Liver (tissue), 9 donors: ENCODE results near the gene HIPK2. TPM values are rescaled to one million over a fixed set of nuclear protein-coding genes. Genes with fewer than 3 reads are reported as not detected.

Experiments
- DNase-seq: peaks from one replicate; pipeline ENCODE4 v3.0.0-alpha.2; 2017; ENCODE audit warnings: low spot score
- H3K27ac ChIP-seq, 2 donors: one replicate each; pipeline ENCODE4 v1.7.0; 2013; ENCODE audit warnings: inconsistent platforms in 2 of 2, low read length in 2 of 2, control low read depth in 1 of 2, low read depth in 1 of 2, mild to moderate bottlenecking in 1 of 2
- H3K27me3 ChIP-seq, 4 donors: one replicate each; pipeline versions ENCODE4 v1.6.1 to v1.7.0; 2013; ENCODE audit warnings: low read length in 3 of 4, inconsistent platforms in 1 of 4, mild to moderate bottlenecking in 1 of 4, moderate library complexity in 1 of 4; ENCODE audit not compliant: control insufficient read depth in 4 of 4, insufficient read depth in 4 of 4
- H3K36me3 ChIP-seq, 4 donors: one replicate each; pipeline versions ENCODE4 v1.6.1 to v1.7.0; 2013; ENCODE audit warnings: low read length in 3 of 4, mild to moderate bottlenecking in 3 of 4, low read depth in 1 of 4, moderate library complexity in 1 of 4; ENCODE audit not compliant: control insufficient read depth in 4 of 4, insufficient read depth in 3 of 4
- H3K4me1 ChIP-seq, 4 donors: one replicate each; pipeline versions ENCODE4 v1.6.1 to v1.7.0; 2013; ENCODE audit warnings: low read length in 3 of 4, mild to moderate bottlenecking in 3 of 4, moderate library complexity in 1 of 4; ENCODE audit not compliant: control insufficient read depth in 4 of 4, insufficient read depth in 4 of 4
- H3K4me3 ChIP-seq, 3 donors: one replicate each; pipeline versions ENCODE4 v1.6.1 to v1.7.0; 2013; ENCODE audit warnings: low read length in 3 of 3, control low read depth in 1 of 3, low read depth in 1 of 3, mild to moderate bottlenecking in 1 of 3
- H3K9ac ChIP-seq, 2 donors: one replicate each; pipeline ENCODE4 v1.7.0; 2013; ENCODE audit warnings: low read length in 2 of 2, mild to moderate bottlenecking in 2 of 2, moderate library complexity in 2 of 2, control low read depth in 1 of 2, low read depth in 1 of 2
- H3K9me3 ChIP-seq, 4 donors: one replicate each; pipeline versions ENCODE4 v1.6.1 to v1.7.0; 2013; ENCODE audit warnings: low read length in 3 of 4; ENCODE audit not compliant: control insufficient read depth in 4 of 4
- EGR1 ChIP-seq, 2 donors: IDR thresholded peaks; 2 replicates each; pipeline ENCODE4 v1.6.1; 2016 to 2018; ENCODE audit warnings: antibody characterized with exemption in 2 of 2, low read depth in 2 of 2
- FOXA1 ChIP-seq: IDR thresholded peaks from 2 replicates; pipeline ENCODE4 v1.6.1; 2016; ENCODE audit warnings: antibody characterized with exemption
- FOXA2 ChIP-seq: IDR thresholded peaks from 2 replicates; pipeline ENCODE4 v1.6.1; 2016; ENCODE audit warnings: antibody characterized with exemption
- GABPA ChIP-seq, 2 donors: IDR thresholded peaks in 1 of 2; conservative IDR thresholded peaks in 1 of 2; 2 replicates each; pipeline ENCODE4 v1.6.1; 2016; ENCODE audit warnings: antibody characterized with exemption in 2 of 2, mild to moderate bottlenecking in 1 of 2, moderate library complexity in 1 of 2
- HNF4A ChIP-seq, 2 donors: conservative IDR thresholded peaks; 2 replicates each; pipeline ENCODE4 v1.6.1; 2016; ENCODE audit warnings: antibody characterized with exemption in 2 of 2, mild to moderate bottlenecking in 2 of 2
- HNF4G ChIP-seq: IDR thresholded peaks from 2 replicates; pipeline ENCODE4 v1.6.1; 2016; ENCODE audit warnings: antibody characterized with exemption
- JUND ChIP-seq, 2 donors: IDR thresholded peaks; 2 replicates each; pipeline ENCODE4 v1.6.1; 2016; ENCODE audit warnings: antibody characterized with exemption in 2 of 2
- NR2F2 ChIP-seq: IDR thresholded peaks from 2 replicates; pipeline ENCODE4 v1.6.1; 2016; ENCODE audit warnings: antibody characterized with exemption
- RXRA ChIP-seq, 2 donors: IDR thresholded peaks; 2 replicates each; pipeline ENCODE4 v1.6.1; 2017 to 2018; ENCODE audit warnings: antibody characterized with exemption in 2 of 2, mild to moderate bottlenecking in 1 of 2
- SP1 ChIP-seq: IDR thresholded peaks from 2 replicates; pipeline ENCODE4 v1.6.1; 2018; ENCODE audit warnings: antibody characterized with exemption, mild to moderate bottlenecking
- TAF1 ChIP-seq: conservative IDR thresholded peaks from 2 replicates; pipeline ENCODE4 v1.6.1; 2016; ENCODE audit warnings: antibody characterized with exemption, mild to moderate bottlenecking
- YY1 ChIP-seq: IDR thresholded peaks from 2 replicates; pipeline ENCODE4 v1.6.1; 2016; ENCODE audit warnings: antibody characterized with exemption, mild to moderate bottlenecking
- WGBS: extraction: QIAGEN DNeasy Blood & Tissue Kit; methylation state at CpG from one replicate; pipeline ENCODE4 v1.1.7; 2013; 5-methylcytosine and 5-hydroxymethylcytosine counted together
- polyA plus RNA-seq, 2 donors: library from polyadenylated mRNA; stranded (reverse) in 1 of 2; unstranded in 1 of 2; fragments of 200-250 nt in 1 of 2; fragments of >200 nt in 1 of 2; fragmentation: Nextera tagmentation in 1 of 2; extraction: Ambion mirVana in 1 of 2; gene quantifications; one replicate each; pipeline versions ENCODE4 v1.2.1 to v1.2.3, GENCODE V29; 2013 to 2015
- total RNA-seq, 2 donors: library from RNA; depleted of rRNA; stranded (reverse); fragments of >200 nt; gene quantifications; one replicate each; pipeline ENCODE4 v1.2.3, GENCODE V29; 2014
- TF ChIP-seq, protein P1 (sequence below): IDR thresholded peaks from 2 replicates; pipeline ENCODE4 v1.6.1; 2016; ENCODE audit warnings: antibody characterized with exemption
- TF ChIP-seq, protein P2 (sequence below): IDR thresholded peaks from 2 replicates; pipeline ENCODE4 v1.6.1; 2016; ENCODE audit warnings: antibody characterized with exemption, mild to moderate bottlenecking
- TF ChIP-seq, protein P3 (sequence below): IDR thresholded peaks from 2 replicates; pipeline ENCODE4 v1.6.1; 2016; ENCODE audit warnings: antibody characterized with exemption
- TF ChIP-seq, protein P4 (sequence below): IDR thresholded peaks from 2 replicates; pipeline ENCODE4 v1.6.1; 2016; ENCODE audit warnings: antibody characterized with exemption
- TF ChIP-seq, protein P5 (sequence below): fragments of 150-350 bp; IDR thresholded peaks from 2 replicates; pipeline ENCODE4 v1.5.1; 2017; ENCODE audit warnings: improper control_type of control experiment, low read depth, low read length; ENCODE audit not compliant: missing input control
- donor health status: healthy.
- donor health status: healthy.
- donor health status: healthy.
- donor health status: healthy.
- donor health status: healthy.

The HIPK2 gene
- total and polyA plus RNA-seq, 4 donors: 13.1 to 48.8 (median 16.6) TPM

DNA sequence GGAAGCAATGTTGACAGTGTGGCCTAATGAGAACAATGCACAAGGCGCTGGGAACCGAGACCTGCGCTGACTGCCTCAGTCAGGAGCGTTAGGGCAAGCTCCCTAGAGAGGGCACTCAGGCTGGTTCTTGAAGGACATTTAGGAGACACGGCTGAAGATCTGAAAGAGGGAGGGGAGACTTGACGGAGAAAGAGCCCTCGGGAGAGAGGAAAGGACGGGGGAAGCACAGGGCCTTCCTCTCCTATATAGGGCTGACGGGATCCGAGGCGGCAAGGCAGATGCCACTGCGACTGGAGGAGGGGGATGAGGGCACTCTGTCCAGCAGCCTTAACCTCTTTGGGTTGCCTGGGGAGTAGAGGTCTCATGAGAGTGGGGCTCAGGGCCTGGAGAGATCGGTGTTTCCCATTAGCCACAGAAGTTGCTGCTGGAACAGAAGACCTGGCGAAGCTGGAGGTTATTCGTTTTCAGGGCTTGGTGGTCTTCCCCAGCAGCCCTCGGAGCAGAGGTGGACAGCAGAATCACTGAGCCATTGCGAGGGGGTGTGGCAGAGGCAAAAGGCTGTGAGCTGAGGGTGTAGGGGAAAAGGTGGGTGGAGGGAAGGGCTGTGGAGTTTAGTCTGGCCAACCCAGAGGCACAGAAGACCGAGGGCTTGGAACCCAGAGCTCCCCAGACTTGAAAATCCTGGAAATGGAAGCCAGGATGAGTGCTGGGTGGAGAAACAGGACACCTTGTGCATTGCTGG lies 218.3 kb downstream of the HIPK2 start:
- Histone ChIP-seq H3K9ac (no peak overlapping the region), H3K27me3 (no peaks in the 10 kb centered on the region), H3K36me3 (no peaks in the 10 kb centered on the region), H3K4me1 (no peaks in the 10 kb centered on the region), H3K27ac (no peak overlapping the region), H3K4me3 (no peak overlapping the region), H3K9me3 (no peaks in the 10 kb centered on the region)
- WGBS: 82% methylated on average over 18 of the region's 18 CpGs
- DNase-seq: no peak
- TF ChIP-seq, protein P1, sequence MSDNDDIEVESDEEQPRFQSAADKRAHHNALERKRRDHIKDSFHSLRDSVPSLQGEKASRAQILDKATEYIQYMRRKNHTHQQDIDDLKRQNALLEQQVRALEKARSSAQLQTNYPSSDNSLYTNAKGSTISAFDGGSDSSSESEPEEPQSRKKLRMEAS: no peak
- TF ChIP-seq HNF4G (no peak), RXRA (IDR thresholded peaks at IDR 0.05) (no peak), JUND (IDR thresholded peaks at IDR 0.05) (no peak), TAF1 (no peak), EGR1 (IDR thresholded peaks at IDR 0.05; ENCODE audit: low read depth in 2 of 2) (no peak), NR2F2 (no peak), HNF4A (conservative IDR thresholded peaks at IDR 0.05) (no peak), SP1 (no peak), YY1 (no peak), FOXA1 (no peak), FOXA2 (no peak), GABPA (IDR thresholded peaks at IDR 0.05 in 1 of 2, conservative IDR thresholded peaks at IDR 0.05 in 1 of 2) (no peak)
- TF ChIP-seq, protein P2, sequence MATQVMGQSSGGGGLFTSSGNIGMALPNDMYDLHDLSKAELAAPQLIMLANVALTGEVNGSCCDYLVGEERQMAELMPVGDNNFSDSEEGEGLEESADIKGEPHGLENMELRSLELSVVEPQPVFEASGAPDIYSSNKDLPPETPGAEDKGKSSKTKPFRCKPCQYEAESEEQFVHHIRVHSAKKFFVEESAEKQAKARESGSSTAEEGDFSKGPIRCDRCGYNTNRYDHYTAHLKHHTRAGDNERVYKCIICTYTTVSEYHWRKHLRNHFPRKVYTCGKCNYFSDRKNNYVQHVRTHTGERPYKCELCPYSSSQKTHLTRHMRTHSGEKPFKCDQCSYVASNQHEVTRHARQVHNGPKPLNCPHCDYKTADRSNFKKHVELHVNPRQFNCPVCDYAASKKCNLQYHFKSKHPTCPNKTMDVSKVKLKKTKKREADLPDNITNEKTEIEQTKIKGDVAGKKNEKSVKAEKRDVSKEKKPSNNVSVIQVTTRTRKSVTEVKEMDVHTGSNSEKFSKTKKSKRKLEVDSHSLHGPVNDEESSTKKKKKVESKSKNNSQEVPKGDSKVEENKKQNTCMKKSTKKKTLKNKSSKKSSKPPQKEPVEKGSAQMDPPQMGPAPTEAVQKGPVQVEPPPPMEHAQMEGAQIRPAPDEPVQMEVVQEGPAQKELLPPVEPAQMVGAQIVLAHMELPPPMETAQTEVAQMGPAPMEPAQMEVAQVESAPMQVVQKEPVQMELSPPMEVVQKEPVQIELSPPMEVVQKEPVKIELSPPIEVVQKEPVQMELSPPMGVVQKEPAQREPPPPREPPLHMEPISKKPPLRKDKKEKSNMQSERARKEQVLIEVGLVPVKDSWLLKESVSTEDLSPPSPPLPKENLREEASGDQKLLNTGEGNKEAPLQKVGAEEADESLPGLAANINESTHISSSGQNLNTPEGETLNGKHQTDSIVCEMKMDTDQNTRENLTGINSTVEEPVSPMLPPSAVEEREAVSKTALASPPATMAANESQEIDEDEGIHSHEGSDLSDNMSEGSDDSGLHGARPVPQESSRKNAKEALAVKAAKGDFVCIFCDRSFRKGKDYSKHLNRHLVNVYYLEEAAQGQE: no peak
- TF ChIP-seq, protein P3, sequence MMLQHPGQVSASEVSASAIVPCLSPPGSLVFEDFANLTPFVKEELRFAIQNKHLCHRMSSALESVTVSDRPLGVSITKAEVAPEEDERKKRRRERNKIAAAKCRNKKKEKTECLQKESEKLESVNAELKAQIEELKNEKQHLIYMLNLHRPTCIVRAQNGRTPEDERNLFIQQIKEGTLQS: no peak
- TF ChIP-seq, protein P4, sequence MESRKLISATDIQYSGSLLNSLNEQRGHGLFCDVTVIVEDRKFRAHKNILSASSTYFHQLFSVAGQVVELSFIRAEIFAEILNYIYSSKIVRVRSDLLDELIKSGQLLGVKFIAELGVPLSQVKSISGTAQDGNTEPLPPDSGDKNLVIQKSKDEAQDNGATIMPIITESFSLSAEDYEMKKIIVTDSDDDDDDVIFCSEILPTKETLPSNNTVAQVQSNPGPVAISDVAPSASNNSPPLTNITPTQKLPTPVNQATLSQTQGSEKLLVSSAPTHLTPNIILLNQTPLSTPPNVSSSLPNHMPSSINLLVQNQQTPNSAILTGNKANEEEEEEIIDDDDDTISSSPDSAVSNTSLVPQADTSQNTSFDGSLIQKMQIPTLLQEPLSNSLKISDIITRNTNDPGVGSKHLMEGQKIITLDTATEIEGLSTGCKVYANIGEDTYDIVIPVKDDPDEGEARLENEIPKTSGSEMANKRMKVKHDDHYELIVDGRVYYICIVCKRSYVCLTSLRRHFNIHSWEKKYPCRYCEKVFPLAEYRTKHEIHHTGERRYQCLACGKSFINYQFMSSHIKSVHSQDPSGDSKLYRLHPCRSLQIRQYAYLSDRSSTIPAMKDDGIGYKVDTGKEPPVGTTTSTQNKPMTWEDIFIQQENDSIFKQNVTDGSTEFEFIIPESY: no peak
- TF ChIP-seq, protein P5, sequence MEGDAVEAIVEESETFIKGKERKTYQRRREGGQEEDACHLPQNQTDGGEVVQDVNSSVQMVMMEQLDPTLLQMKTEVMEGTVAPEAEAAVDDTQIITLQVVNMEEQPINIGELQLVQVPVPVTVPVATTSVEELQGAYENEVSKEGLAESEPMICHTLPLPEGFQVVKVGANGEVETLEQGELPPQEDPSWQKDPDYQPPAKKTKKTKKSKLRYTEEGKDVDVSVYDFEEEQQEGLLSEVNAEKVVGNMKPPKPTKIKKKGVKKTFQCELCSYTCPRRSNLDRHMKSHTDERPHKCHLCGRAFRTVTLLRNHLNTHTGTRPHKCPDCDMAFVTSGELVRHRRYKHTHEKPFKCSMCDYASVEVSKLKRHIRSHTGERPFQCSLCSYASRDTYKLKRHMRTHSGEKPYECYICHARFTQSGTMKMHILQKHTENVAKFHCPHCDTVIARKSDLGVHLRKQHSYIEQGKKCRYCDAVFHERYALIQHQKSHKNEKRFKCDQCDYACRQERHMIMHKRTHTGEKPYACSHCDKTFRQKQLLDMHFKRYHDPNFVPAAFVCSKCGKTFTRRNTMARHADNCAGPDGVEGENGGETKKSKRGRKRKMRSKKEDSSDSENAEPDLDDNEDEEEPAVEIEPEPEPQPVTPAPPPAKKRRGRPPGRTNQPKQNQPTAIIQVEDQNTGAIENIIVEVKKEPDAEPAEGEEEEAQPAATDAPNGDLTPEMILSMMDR: no peak
